CD4-positive, alpha-beta T cell (primary cell): ENCODE measurements around the gene PHF23. TPM values are rescaled to one million over a fixed set of nuclear protein-coding genes. Genes with fewer than 3 reads are reported as not detected.

Experiments
- ATAC-seq: fragments of 200-7000 bp; cut with Tn5 transposase; one replicate; pipeline ENCODE4 v1.10.0; 2022; ENCODE audit warnings: mild to moderate bottlenecking; ENCODE audit not compliant: poor library complexity
- CTCF ChIA-PET: fragments of 350-600 bp; sonication (Branson Sonifier 250); formaldehyde crosslinking; loops from one replicate; lab custom pipeline; 2021; ENCODE audit warnings: antibody characterized with exemption, inconsistent platforms; lab: Charles Lee
- POLR2A ChIA-PET: fragments of 350-600 bp; sonication (Branson Sonifier 250); formaldehyde crosslinking; loops from one replicate; lab custom pipeline; 2021; ENCODE audit warnings: antibody characterized with exemption, inconsistent platforms; lab: Charles Lee
- DNase-seq, 14 experiments: peaks; one replicate each; pipeline ENCODE4 v3.0.0-alpha.2; 2013 to 2020; ENCODE audit warnings: mixed read lengths in 2 of 14
- H3K27ac ChIP-seq, 2 donors: one replicate each; pipeline versions ENCODE4 v1.5.1 to v1.7.0; 2013; ENCODE audit warnings: low read length in 2 of 2, low read depth in 1 of 2, mild to moderate bottlenecking in 1 of 2
- H3K27me3 ChIP-seq, 2 experiments: 1 replicate in 1 of 2; 2 replicates in 1 of 2; pipeline versions ENCODE4 v1.6.1 to v1.7.0; 2013; ENCODE audit warnings: low read length in 2 of 2, control low read depth in 1 of 2, mild to moderate bottlenecking in 1 of 2, moderate library complexity in 1 of 2; ENCODE audit not compliant: insufficient read depth in 2 of 2, control insufficient read depth in 1 of 2
- H3K36me3 ChIP-seq: one replicate; pipeline ENCODE4 v1.6.1; 2013; ENCODE audit warnings: low read length, control low read depth; ENCODE audit not compliant: insufficient read depth
- H3K4me1 ChIP-seq: one replicate; pipeline ENCODE4 v1.6.1; 2013; ENCODE audit warnings: low read length, control low read depth; ENCODE audit not compliant: insufficient read depth
- H3K4me3 ChIP-seq: one replicate; pipeline ENCODE4 v1.5.1; 2013; ENCODE audit warnings: mild to moderate bottlenecking, low read length, moderate library complexity
- H3K9me3 ChIP-seq, 2 experiments: 1 replicate in 1 of 2; 2 replicates in 1 of 2; pipeline versions ENCODE4 v1.6.1 to v1.7.0; 2013; ENCODE audit warnings: low read length in 2 of 2, mild to moderate bottlenecking in 2 of 2, control low read depth in 1 of 2, moderate library complexity in 1 of 2; ENCODE audit not compliant: control insufficient read depth in 1 of 2, insufficient read depth in 1 of 2
- H3K27ac Mint-ChIP-seq: one replicate; pipeline ENCODE4 v1.8.0; 2020; ENCODE audit warnings: mixed read lengths
- H3K27me3 Mint-ChIP-seq: one replicate; pipeline ENCODE4 v1.8.0; 2021; ENCODE audit warnings: mixed read lengths
- H3K36me3 Mint-ChIP-seq: one replicate; pipeline ENCODE4 v1.8.0; 2021; ENCODE audit warnings: low read depth, mixed read lengths
- H3K4me1 Mint-ChIP-seq: one replicate; pipeline ENCODE4 v1.8.0; 2021; ENCODE audit warnings: low read depth, mixed read lengths
- H3K4me3 Mint-ChIP-seq: one replicate; pipeline ENCODE4 v1.8.0; 2020; ENCODE audit warnings: mild to moderate bottlenecking, mixed read lengths
- H3K9me3 Mint-ChIP-seq: one replicate; pipeline ENCODE4 v1.8.0; 2020; ENCODE audit warnings: mixed read lengths
- CTCF ChIP-seq: fragments of 200-600 bp; IDR thresholded peaks from one replicate; pipeline ENCODE4 v1.8.0; 2022; ENCODE audit warnings: antibody characterized with exemption, mild to moderate bottlenecking
- intact Hi-C, 2 experiments: fragments of 100-400 bp; cut with DNase I in 1 of 2; cut with micrococcal nuclease in 1 of 2; formaldehyde crosslinking; loops; one replicate each; pipeline versions ENCODE4 v1.15.1 to v1.9.0; 2023 to 2025; cut with DNase I, micrococcal nuclease
- total RNA-seq, 174 experiments: library from RNA in 2 of 174; stranded (reverse) in 2 of 174; gene quantifications; one replicate each; pipeline ENCODE4 v1.2.3 and lab custom pipeline; 2021 to 2026

The PHF23 gene
- total RNA-seq, 2 experiments from 2014 or later, result 4.5 to 5.1 TPM

DNA sequence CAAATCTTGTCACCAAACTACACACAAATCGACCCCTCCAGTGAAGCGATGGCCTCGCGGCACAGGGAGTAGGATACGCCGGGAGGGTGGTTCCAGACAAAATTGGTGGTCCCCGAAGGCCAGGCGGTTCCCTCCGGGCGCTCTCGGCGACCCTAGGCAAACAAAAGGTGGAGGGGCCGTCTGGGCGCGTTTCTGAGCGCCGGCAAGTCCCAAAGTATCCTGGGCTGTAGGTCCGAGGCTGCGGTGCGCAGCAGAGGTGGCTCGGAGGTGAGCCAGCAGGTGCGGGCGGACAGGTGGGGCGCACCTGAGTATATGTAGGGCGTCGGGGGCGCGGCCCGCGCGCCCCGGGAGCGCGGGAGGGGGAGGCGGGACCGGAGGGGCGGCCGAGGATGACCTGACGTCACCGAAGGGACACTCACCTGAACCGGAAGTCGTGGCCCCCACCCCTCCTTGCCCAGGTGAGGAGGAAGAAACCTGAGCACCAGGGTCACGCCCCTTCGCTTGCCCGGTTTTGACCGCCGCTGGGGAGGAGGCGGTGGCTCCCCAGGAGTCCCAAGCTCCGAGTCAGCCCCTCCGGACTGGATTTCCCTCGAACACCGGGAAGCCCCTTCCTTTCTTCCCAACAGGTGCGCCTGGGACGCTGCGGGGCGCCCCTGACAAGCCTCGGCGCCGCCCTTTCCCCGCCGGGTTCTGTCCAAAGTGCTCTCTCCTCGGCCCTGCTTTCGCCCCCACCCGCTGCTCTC lies 23.1 kb upstream of the PHF23 start, which contains the start of gene CLDN7:
TSS of gene CLDN7 (minus strand) at position 287 of the 743 bp plus-strand sequence. CDS start 435 bp downstream, outside the sequence.
- peaks cover 35% of the 10 kb centered on the region for H3K4me1 ChIP-seq
- POLR2A ChIA-PET, result interaction anchor here (1.0 to 1.1 kb wide), 4 partner anchors 20 to 74 kb away, joined by 3 to 5 read pairs (median 4); partner anchors contain the start of genes ACAP1 and GABARAP

GRCh38 chr17:7261379-7262191 lies 22.3 kb upstream of the PHF23 start:
- POLR2A ChIA-PET, result interaction anchor here (1.0 to 1.1 kb wide), 4 partner anchors 19 to 75 kb away, joined by 3 to 5 read pairs (median 4); partner anchors contain the start of genes ACAP1 and GABARAP
- Mint-ChIP-seq H3K36me3 (peaks cover 23% of the 10 kb centered on the region), H3K9me3 (no peaks in the 10 kb centered on the region), H3K4me1 (peaks cover 28% of the 10 kb centered on the region), H3K4me3 (peak overlapping the region; percentile 76), H3K27me3 (peaks cover 11% of the 10 kb centered on the region), H3K27ac (peak overlapping the region; percentile 59)
- intact Hi-C loops, result no loop called here
- H3K27ac ChIP-seq, result peak overlapping the region in 1 of 2 donors; percentile 21
- peaks cover 25% of the 10 kb centered on the region for H3K36me3 ChIP-seq
- peaks cover 35% of the 10 kb centered on the region for H3K4me1 ChIP-seq
- CTCF ChIA-PET, result no interaction called here
- peaks cover 12 to 13% of the 10 kb centered on the region in 2 experiments for H3K27me3 ChIP-seq
- TF ChIP-seq CTCF, result no peak
- peak; percentile 51 for ATAC-seq
- H3K9me3 ChIP-seq, result peaks cover 0 to 7% of the 10 kb centered on the region in 2 experiments
- peak overlapping the region; percentile 50 for H3K4me3 ChIP-seq
- peak in 6 of 14 experiments; percentile 14 to 59 (median 48) for DNase-seq

More for the DNA sequence above, 23.1 kb upstream of the PHF23 start, which contains the start of gene CLDN7:
- Histone ChIP-seq H3K9me3 (peaks cover 0 to 7% of the 10 kb centered on the region in 2 experiments), H3K4me3 (peak within 1 kb of the TSS; percentile 50), H3K27me3 (peaks cover 12 to 13% of the 10 kb centered on the region in 2 experiments), H3K36me3 (peaks cover 18% of the 10 kb centered on the region), H3K27ac (peak within 1 kb of the TSS in 1 of 2 donors; percentile 21)
- TF ChIP-seq CTCF, result no peak
- CTCF ChIA-PET, result no interaction called here
- peaks cover 28% of the 10 kb centered on the region for H3K4me1 Mint-ChIP-seq
- ATAC-seq (peak; percentile 11), DNase-seq (peak in 2 of 14 experiments; percentile 30 to 51)
- H3K4me3 Mint-ChIP-seq, result peak within 1 kb of the TSS; percentile 84
- no peaks in the 10 kb centered on the region for H3K9me3 Mint-ChIP-seq
- intact Hi-C loops, result no loop called here
- peak within 1 kb of the TSS; percentile 59 for H3K27ac Mint-ChIP-seq
- peaks cover 15% of the 10 kb centered on the region for H3K27me3 Mint-ChIP-seq
- peaks cover 15% of the 10 kb centered on the region for H3K36me3 Mint-ChIP-seq
